ENCODE measurements around the gene ATAD1. TPM values are rescaled to one million over a fixed set of nuclear protein-coding genes. Genes with fewer than 3 reads are reported as not detected.
"Not testable (repeated sequence)": the region's sequence is repeated elsewhere in the genome, so short reads cannot be mapped to it uniquely, and the experiment has no call there.

ATAD1 gene
- total RNA-seq, 1 experiment from 2014 or later = 37.9 TPM

DNA sequence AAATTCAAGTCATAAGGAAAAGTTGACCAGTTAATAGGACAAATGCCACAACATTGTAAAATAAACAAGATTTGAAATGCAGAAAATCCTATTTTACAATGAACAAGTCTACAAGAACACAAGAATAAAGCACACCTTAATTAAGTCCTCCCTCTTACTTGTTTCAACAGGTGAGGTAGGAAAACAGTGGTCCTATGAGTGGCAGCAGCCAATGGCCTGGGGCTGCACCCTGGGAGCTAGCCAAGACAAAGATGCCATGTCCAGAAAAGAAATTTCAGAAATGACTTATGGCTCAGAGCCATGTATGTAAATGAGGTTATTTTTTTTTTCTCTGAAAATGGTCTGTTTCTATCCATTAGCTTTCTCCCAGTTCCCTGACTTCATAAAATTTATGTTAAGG lies 31.0 kb upstream of the ATAD1 start:
- DNase-seq (ENCODE audit: low spot score) = no peak
- in situ Hi-C loops (cut with HindIII; ENCODE audit: low sequenced_read_pairs) = no loop called here

DNA sequence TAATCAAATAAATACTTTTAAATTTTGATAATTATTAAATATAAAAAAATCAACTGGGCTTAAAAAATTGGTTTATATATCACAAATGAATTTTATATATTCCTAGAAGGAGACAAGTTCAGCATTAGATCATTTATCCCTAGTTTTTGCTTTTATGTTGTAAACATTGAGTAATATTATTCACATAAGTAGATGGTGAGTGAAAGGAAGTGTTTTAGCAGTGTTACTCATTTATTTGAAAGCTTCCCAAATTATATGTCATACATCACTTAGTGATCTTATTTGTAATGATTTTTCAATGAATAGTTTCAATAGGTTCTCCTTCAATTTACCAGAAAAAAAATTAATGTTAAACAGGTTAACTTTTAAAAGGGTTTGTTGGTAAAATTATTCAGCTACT lies 29.5 kb upstream of the ATAD1 start:
- DNase-seq (ENCODE audit: low spot score) = no peak
- in situ Hi-C loops (cut with HindIII; ENCODE audit: low sequenced_read_pairs) = no loop called here

DNA sequence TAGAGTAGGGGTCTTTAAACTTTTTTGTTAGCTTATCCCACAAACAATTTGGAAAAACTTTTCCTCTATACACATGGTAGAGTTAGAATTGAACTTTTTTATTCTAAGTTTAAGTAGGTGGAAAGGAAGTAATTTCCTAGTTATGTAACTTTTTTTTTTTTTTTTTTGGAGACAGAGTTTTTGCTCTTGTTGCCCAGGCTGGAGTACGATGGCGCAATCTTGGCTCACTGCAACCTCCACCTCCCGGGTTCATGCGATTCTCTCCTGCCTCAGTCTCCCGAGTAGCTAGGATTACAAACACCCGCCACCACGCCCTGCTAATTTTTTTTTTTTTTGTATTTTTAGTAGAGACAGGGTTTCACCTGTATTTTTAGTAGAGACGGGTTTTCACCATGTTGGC lies 28.7 kb upstream of the ATAD1 start:
- in situ Hi-C loops (cut with HindIII; ENCODE audit: low sequenced_read_pairs); DNase-seq (ENCODE audit: low spot score): not testable (repeated sequence)

DNA sequence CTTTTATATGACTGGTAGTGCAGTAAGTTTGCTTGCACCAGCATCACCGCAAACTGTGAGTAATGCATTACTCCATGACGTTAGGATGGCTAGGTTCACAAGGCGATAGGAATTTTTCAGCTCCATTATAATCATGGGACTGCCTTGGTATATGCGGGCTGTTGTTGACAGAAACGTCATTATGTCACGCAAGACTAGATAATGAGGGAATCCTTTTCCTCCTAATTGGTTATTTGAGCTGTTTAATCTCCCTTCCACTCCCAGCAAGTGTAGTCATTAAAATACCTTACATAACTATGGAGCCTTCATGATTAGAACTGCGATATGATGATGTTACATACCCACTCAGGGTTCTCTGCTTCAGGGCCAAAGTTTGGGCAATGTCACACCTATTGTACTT lies 28.0 kb upstream of the ATAD1 start:
- in situ Hi-C loops (cut with HindIII; ENCODE audit: low sequenced_read_pairs) = no loop called here
- no peak for DNase-seq (ENCODE audit: low spot score)

DNA sequence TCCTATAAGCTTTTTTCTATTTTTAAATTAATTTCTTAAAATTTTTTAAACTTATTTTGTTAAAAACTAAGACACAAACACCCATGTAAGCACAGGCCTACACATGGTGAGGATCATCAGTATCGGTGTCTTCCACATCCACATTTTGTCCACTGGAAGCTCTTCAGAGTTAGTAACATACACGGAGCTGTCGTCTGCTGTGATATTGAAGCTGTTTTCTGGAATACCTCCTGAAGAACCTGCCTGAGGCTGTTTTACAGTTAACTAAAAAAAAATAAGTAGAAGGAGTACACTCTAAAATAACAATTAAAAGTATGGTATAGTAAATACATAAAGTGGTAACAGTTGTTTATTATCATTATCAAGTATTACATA lies 27.6 kb upstream of the ATAD1 start:
- in situ Hi-C loops (cut with HindIII; ENCODE audit: low sequenced_read_pairs) = no loop called here
- no peak for DNase-seq (ENCODE audit: low spot score)

DNA sequence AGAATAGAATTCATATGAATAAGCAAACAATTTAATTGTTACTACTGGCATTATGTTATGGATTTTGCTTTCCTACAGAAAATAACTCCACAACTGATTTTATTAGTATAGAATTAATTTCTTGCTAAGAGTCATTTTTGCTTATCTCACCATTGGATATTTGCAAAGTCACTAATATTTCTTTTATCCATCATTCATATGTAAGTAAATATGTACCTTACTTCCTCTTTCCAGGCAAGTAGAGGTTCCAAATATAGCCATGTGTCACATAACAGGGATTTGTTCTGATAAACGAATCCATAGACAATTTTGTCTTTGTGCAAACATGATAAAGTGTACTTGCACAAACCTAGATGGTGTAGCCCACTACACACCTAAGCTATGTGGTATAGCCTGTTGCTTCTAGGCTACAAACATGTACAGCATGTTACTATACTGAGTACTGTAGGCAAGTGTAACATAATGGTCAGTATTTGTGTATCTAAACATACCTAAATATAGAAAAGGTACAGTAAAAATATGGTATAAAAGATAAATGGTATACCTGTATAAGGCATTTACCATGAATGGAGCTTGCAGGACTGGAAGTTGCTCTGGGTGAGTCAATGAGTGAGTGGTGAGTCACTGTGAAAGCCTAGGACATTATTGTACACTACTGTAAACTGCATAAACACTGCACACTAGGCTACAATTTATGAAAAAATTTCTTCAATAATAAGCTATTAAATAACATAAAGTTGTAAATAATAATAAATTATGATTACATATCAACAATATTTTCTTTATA lies 27.0 kb upstream of the ATAD1 start:
- in situ Hi-C loops (cut with HindIII; ENCODE audit: low sequenced_read_pairs) = no loop called here
- DNase-seq (ENCODE audit: low spot score) = no peak

DNA sequence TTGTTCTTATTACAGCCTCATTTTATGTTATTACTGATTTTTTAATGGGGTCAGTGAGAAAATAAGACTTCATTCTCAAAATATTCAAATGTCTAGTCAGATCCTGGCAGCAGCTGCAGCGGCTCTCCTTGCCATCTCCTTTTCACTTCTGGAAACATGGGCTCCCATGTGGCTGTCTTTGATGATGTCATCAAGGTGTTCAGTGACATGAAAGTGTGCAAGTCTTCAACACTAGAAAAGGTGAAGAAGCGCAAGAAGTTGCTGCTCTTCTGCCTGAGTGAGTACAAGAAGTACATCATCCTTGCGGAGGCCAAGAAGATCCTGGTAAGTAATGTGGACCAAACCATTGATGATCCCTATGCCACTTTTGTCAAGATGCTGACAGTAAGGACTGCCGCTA lies 25.7 kb upstream of the ATAD1 start:
- DNase-seq (ENCODE audit: low spot score) = no peak
- in situ Hi-C loops (cut with HindIII; ENCODE audit: low sequenced_read_pairs) = no loop called here

DNA sequence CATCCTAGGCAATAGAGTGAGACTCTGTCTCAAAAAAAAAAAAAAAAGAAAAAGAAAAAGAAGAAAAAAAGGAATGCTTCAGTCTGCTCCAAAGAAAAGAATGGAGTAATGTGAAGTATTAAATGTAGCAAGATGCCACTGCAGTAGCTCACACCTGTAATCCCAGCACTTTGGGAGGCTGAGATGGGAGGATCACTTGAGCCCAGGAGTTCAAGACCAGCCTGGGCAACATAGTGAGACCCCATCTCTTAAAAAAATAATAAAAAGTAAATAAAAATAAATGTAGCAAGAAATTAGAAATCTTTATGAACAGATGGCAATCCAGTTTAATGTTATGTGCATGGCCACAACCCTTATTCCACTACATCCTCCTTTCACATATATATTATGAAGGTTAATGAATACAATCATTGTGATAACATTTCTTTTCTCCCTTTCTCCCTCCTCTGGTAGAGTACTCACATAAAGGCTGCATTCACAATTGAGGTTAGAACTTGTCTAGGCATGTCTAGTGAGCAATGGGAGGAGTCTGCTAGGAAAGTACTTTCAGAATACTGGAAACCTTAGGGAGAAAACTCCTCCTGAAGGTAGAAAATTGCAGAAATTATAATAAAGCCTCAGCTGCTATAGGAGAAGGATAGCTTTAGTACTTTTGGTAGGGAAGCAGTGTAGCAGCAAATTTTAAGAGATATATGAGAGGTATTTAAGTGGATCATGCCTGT lies 24.9 kb upstream of the ATAD1 start:
- no peak for DNase-seq (ENCODE audit: low spot score)
- in situ Hi-C loops (cut with HindIII; ENCODE audit: low sequenced_read_pairs) = no loop called here

DNA sequence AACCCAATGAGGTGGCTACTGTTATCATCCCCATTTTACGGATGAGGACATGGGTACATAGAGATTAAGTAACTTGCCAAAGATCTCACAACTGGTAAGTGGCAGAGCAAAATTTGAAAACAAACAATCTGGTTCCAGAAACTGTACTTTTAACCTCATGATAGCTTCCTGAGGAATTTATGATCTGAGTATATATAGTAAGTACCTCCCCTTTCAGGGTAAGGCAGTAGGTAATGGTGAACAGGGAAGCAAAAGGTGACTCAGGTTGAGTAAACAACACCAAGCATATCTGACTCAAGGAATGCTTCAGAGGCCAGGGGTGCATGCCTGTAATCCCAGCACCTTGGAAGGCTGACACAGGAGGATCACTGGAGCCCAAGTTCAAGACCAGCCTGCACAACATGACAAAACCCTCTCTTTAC lies 24.2 kb upstream of the ATAD1 start:
- DNase-seq (ENCODE audit: low spot score) = no peak
- in situ Hi-C loops (cut with HindIII; ENCODE audit: low sequenced_read_pairs) = no loop called here

DNA sequence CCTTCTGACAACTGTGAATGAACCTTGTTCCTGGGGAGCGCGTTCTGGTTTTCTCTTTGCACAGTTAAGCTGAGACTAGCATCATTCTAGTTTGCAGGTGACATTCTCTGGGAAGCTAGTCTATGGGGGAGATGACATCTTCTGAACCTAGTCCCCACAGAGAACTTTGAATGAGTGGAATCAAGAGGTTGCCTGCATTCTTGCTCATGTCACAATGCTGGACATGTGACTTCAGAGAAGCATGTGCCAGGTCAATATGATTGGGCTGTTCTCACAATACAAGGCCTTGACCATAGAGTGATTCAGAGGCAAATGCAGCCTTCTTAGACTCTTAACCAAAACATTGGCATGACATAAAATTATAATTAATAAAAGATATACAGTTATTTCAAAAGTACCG lies 23.2 kb upstream of the ATAD1 start:
- no peak for DNase-seq (ENCODE audit: low spot score)
- in situ Hi-C loops (cut with HindIII; ENCODE audit: low sequenced_read_pairs) = no loop called here

DNA sequence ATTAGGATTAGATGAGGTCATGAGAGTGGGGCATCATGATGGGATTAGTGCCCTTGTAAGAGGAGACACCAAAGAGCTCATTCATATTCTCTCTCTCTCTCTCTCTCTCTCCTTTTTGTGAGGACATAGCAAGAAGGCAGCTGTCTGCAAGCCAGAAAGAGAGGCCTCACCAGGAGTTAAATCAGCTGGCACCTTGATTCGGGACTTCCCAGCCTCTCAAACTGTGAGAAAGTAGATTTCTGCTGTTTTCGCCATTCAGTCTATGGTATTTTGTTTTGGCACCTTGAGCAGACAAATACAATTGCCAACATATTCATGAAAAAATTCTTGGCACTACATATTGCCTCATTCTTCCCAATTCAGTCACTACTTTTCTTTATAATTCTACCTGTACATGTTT lies 20.6 kb upstream of the ATAD1 start:
- in situ Hi-C loops (cut with HindIII; ENCODE audit: low sequenced_read_pairs) = no loop called here
- no peak for DNase-seq (ENCODE audit: low spot score)

DNA sequence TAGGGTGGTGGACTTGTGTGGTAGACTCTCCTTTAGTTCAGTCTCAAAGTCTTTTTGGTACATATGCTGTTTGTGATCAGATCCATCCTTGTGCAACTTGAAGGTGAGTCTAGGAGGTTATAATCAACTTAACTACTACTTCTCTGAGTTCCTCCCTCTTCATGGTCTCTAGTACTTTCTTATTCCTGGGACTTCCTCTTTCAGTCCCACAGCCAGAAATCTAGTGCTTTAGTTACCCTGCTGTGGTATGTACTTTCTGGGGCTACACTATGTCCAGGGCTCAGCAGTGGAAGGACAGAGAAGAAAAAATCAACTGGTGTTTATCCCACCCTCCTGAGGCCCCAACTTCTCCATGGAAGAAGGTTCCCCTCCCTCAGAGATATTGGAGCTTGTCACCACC lies 19.4 kb upstream of the ATAD1 start:
- in situ Hi-C loops (cut with HindIII; ENCODE audit: low sequenced_read_pairs) = no loop called here
- no peak for DNase-seq (ENCODE audit: low spot score)

DNA sequence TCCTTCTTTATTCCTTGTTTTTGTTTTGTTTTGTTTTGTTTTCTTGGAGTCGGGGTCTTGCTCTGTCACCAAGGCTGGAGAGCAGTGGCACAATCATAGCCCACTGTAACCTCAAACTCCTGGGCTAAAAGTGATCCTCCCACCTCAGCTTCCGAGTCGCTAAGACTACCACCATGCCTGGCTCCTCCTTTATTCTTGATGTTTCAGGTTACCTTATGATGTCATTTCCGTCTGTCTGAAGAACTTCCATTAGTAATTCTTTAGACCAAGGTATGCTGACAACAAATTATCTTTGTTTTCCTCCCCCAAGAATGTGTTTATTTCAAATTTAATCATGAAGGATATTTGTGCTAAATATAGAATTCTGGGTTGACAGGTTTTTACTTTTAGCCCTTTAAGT lies 18.1 kb upstream of the ATAD1 start:
- in situ Hi-C loops (cut with HindIII; ENCODE audit: low sequenced_read_pairs) = no loop called here
- DNase-seq (ENCODE audit: low spot score) = no peak

DNA sequence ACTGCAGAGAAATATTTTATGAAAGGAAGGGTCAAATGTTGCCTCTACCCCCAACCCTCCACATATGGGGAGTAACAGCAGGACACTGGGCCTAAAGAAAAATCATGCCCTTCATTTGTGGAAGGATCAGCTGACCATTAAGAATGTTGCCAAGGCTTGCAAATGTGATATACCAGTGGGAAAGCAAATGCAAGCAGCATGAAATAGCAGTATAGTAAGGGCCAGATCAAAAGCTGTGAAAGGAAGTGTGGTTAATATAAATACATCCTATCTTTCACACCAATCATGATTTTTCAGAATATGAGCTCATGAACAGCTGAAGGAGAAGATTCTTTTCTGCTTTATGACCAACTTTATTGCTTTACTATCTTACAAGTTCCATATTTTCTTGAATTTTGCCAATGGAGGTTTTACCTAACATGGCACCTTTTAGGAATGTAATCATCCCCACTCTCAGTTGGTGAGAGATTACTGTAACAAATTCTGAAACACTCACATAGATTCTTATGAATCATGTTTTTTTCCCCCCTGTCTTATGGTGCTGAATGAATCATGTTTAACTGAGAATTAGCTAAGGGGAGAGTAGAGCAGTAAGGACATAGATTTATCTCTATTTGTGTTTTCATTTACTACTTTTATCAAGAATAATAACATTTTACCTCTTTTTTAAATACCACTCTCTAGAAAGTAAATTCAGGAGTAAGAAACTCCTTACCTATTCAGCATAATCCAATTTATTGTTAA lies 12.1 kb upstream of the ATAD1 start:
- in situ Hi-C loops (cut with HindIII; ENCODE audit: low sequenced_read_pairs) = no loop called here
- DNase-seq (ENCODE audit: low spot score) = no peak

DNA sequence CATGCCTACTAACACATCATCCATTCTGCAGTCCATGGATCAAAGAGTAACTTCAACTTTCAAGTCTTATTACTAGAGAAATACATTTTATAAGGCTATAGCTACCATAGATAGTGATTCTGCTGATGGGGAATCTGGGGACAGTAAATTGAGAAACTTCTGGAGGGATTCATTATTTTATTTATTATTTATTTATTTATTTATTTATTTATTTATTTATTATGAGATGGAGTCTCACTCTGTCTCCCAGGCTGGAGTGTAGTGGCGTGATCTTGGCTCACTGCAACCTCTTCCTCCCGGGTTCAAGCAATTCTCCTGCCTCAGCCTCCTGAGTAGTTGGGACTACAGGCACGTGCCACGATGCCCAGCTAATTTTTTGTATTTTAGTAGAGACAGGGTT lies 11.0 kb upstream of the ATAD1 start:
- in situ Hi-C loops (cut with HindIII; ENCODE audit: low sequenced_read_pairs); DNase-seq (ENCODE audit: low spot score): not testable (repeated sequence)

DNA sequence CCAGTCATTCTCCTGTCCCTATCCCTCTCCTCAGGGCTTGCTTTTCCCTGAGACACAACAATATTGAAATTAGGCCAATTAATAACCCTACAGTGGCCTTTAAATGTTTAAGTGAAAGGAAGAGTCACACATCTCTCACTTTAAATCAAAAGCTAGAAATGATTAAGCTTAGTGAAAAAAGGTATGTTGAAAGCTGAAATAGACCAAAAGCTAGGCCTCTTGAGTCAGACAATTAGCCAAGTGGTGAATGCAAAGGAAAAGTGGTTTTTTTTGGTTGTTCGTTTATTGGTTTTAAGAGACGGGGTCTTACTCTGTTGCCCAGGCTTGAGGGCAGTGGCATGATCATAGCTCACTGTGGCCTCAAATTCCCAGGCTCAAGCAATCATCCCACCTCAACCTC lies 9.7 kb upstream of the ATAD1 start:
- in situ Hi-C loops (cut with HindIII; ENCODE audit: low sequenced_read_pairs) = no loop called here

DNA sequence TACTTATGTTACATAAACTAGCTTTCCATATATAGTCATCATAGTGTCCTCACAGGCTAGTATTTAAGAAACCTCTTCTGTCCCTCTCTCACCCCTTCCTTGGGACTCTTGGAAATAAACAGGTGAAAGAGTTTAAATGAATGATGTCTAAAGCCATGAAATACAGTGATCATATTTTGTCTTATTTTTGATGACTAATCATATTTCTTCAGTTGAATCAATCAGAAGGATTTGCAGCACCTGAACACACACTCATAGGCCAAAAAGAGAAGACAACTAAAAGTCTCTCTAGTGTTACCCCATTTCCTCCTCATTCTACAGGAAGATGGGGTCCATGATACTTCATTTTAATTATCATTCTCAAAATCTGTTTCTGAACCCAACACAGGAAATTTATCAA lies 8.6 kb upstream of the ATAD1 start:
- no peak for DNase-seq (ENCODE audit: low spot score)
- in situ Hi-C loops (cut with HindIII; ENCODE audit: low sequenced_read_pairs) = no loop called here

More for the DNA sequence above, 9.7 kb upstream of the ATAD1 start:
- no peak for DNase-seq (ENCODE audit: low spot score)

DNA sequence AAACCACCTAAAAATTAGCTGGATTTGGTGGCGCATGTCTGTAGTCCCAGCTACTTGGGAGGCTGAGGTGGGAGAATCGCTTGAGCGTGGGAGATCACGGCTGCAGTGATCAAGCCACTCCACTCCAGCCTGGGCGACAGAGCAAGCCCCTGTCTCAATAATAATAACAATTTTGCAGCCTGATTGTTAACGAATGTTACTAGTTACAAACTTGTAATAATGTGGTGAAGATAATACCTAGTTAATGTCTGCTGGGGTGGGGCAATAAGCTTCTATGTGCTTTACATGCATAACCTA lies 1.2 kb upstream of the ATAD1 start:
- no peak for DNase-seq (ENCODE audit: low spot score)
- in situ Hi-C loops (cut with HindIII; ENCODE audit: low sequenced_read_pairs) = no loop called here

DNA sequence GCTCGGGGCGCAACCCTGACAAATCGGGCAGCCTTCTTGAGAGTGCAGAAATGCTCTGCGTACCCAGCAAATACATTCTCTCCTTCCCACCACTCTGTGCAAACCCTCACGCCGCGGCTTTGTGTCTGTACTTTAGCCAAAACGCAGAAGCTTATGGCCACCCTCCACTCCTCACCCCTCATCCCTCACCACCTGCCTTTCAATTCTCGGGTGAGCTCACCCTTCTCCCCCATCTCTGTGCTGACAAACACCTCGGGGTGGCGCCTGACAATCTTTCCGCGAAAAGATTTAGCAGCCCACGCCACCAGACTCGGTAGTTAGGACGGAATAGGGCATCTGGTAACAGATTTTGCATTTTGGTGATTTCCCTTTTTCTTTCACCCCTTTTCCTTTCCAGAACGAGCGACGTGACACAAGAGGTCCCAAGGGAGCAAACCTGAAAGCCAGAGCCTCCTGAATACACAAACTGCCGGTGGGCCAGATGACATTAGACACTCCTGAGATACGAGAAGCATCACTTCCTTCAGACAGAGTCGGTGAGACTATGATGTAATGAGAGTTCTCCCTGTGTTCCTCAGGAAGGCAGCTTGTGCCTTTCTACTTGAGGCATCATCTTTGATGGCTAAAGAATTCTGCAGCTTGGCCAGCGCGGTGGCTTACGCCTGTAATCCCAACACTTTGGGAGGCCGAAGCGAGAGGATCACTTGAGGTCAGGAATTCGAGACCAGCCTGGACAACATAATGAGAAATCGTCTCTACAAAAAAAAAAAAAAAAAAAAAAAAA lies 671 bp upstream of the ATAD1 start:
- DNase-seq (ENCODE audit: low spot score) = peak; percentile 76
- in situ Hi-C loops (cut with HindIII; ENCODE audit: low sequenced_read_pairs) = no loop called here
